GM12878 (cell line): Measurements from ENCODE around the gene SNAPC2. TPM values are rescaled to one million over a fixed set of nuclear protein-coding genes. Genes with fewer than 3 reads are reported as not detected.

Experiments used
- ATAC-seq: fragments of 200-7000 bp; cut with Tn5 transposase; 3 replicates; pipeline ENCODE4 v1.9.1; 2020; ENCODE audit warnings: mild to moderate bottlenecking, moderate library complexity
- BruUV-seq: library from RNA; stranded (reverse); fragments of 400-500 nt; replicated peaks from 2 replicates; lab custom pipeline; 2021; lab: Mats Ljungman, UMichigan
- CTCF ChIA-PET: fragments of 300-600 bp; sonication (Branson Sonifier 250); formaldehyde crosslinking; extraction: SDS; loops from one replicate; lab custom pipeline; 2021; ENCODE audit warnings: inconsistent platforms; lab: Yijun Ruan, JAX
- POLR2A ChIA-PET: fragments of 350-600 bp; formaldehyde crosslinking; extraction: SDS; loops from one replicate; lab custom pipeline; 2021; ENCODE audit warnings: inconsistent platforms; lab: Charles Lee
- RAD21 ChIA-PET: fragments of 300-600 bp; sonication (Branson Sonifier 250); formaldehyde crosslinking; loops from one replicate; lab custom pipeline; 2023; ENCODE audit warnings: antibody characterized with exemption; ENCODE audit not compliant: unreplicated experiment; lab: Charles Lee
- SMC1A ChIA-PET: fragments of 300-600 bp; sonication (Branson Sonifier 250); formaldehyde crosslinking; loops from one replicate; lab custom pipeline; 2023; ENCODE audit not compliant: unreplicated experiment, uncharacterized antibody; lab: Charles Lee
- DNase-seq: peaks from one replicate; pipeline ENCODE4 v3.0.0-alpha.2; 2011; ENCODE audit warnings: low read depth, low spot score
- FAIRE-seq: peaks from 3 replicates; lab custom pipeline; 2011; peaks lifted over from hg19 to GRCh38; lab: Jason Lieb, UNC
- H2AFZ ChIP-seq: 2 replicates; pipeline ENCODE4 v1.6.0; 2011; ENCODE audit warnings: low read depth, low read length, control low read depth; ENCODE audit not compliant: control insufficient read depth
- H3K27ac ChIP-seq: 2 replicates; pipeline ENCODE4 v1.5.1; 2011; ENCODE audit warnings: control low read depth; ENCODE audit not compliant: control insufficient read depth, insufficient read depth
- H3K27me3 ChIP-seq, 2 experiments: replicated peaks in 1 of 2; 2 replicates each; pipeline versions ENCODE4 v1.6.0 to v1.6.1; 2011; ENCODE audit warnings: low read length in 1 of 2; ENCODE audit not compliant: control insufficient read depth in 2 of 2, insufficient read depth in 2 of 2
- H3K36me3 ChIP-seq, 2 experiments: 2 replicates each; pipeline ENCODE4 v1.5.1; 2011; ENCODE audit warnings: low read length in 1 of 2; ENCODE audit not compliant: control insufficient read depth in 2 of 2, insufficient read depth in 2 of 2
- H3K4me1 ChIP-seq: 2 replicates; pipeline ENCODE4 v1.6.1; 2011; ENCODE audit warnings: mild to moderate bottlenecking, low read length, moderate library complexity, mixed read lengths; ENCODE audit not compliant: control insufficient read depth, insufficient read depth
- H3K4me2 ChIP-seq: 2 replicates; pipeline ENCODE4 v1.6.0; 2011; ENCODE audit warnings: control low read depth; ENCODE audit not compliant: control insufficient read depth, insufficient read depth
- H3K4me3 ChIP-seq: fragments of 200-600 bp; sonication (generic); 2 replicates; pipeline ENCODE4 v1.5.1; 2016
- H3K79me2 ChIP-seq: 2 replicates; pipeline ENCODE4 v1.6.0; 2011; ENCODE audit warnings: low read length; ENCODE audit not compliant: control insufficient read depth, insufficient read depth
- H3K9ac ChIP-seq: 2 replicates; pipeline ENCODE4 v1.8.0; 2011; ENCODE audit warnings: low read length, control low read depth, mixed read lengths; ENCODE audit not compliant: control insufficient read depth, insufficient read depth
- H3K9me3 ChIP-seq: replicated peaks from 3 replicates; pipeline ENCODE4 v1.5.1; 2011; ENCODE audit warnings: mild to moderate bottlenecking, low read length; ENCODE audit not compliant: control insufficient read depth, insufficient read depth
- H4K20me1 ChIP-seq: 2 replicates; pipeline ENCODE4 v1.6.0; 2011; ENCODE audit not compliant: control insufficient read depth, insufficient read depth
- ATF7 ChIP-seq: fragments of 450-650 bp; IDR thresholded peaks from 2 replicates; pipeline ENCODE4 v1.6.1; 2016; ENCODE audit warnings: low read depth, mild to moderate bottlenecking
- EED ChIP-seq: sonication (generic); IDR thresholded peaks from 2 replicates; pipeline ENCODE4 v1.6.1; 2016; ENCODE audit warnings: antibody characterized with exemption, low read depth
- GATAD2B ChIP-seq: fragments of 450-650 bp; conservative IDR thresholded peaks from 2 replicates; pipeline ENCODE4 v1.6.1; 2017; ENCODE audit warnings: low read depth, mild to moderate bottlenecking, moderate library complexity
- HDAC6 ChIP-seq: fragments of 200-600 bp; sonication (generic); IDR thresholded peaks from one replicate; pipeline ENCODE4 v1.8.0; 2017; ENCODE audit warnings: antibody characterized with exemption; ENCODE audit not compliant: unreplicated experiment
- MEF2B ChIP-seq: fragments of 450-650 bp; IDR thresholded peaks from 2 replicates; pipeline ENCODE4 v1.6.1; 2018; ENCODE audit warnings: mild to moderate bottlenecking, moderate library complexity; ENCODE audit not compliant: partially characterized antibody, poor library complexity, severe bottlenecking
- NR2C1 ChIP-seq: fragments of 450-650 bp; IDR thresholded peaks from 2 replicates; pipeline ENCODE4 v1.6.1; 2017; ENCODE audit warnings: antibody characterized with exemption, mild to moderate bottlenecking, moderate library complexity
- PAX5 ChIP-seq: IDR thresholded peaks from 2 replicates; pipeline ENCODE4 v1.6.1; 2011; ENCODE audit warnings: low read depth, low read length, borderline replicate concordance
- SMAD1 ChIP-seq: fragments of 450-650 bp; IDR thresholded peaks from 2 replicates; pipeline ENCODE4 v1.6.1; 2018; ENCODE audit warnings: mild to moderate bottlenecking, low read depth; ENCODE audit not compliant: partially characterized antibody
- SUPT20H ChIP-seq: IDR thresholded peaks from 2 replicates; pipeline ENCODE4 v1.6.1; 2011; ENCODE audit warnings: low read depth, mild to moderate bottlenecking, low read length, moderate library complexity, borderline replicate concordance; ENCODE audit not compliant: control insufficient read depth
- ZZZ3 ChIP-seq: IDR thresholded peaks from 2 replicates; pipeline ENCODE4 v1.6.1; 2011; ENCODE audit warnings: low read depth; ENCODE audit not compliant: control insufficient read depth, insufficient read length
- WGBS: methylation state at CpG from one replicate; pipeline ENCODE4 v1.1.6; 2016; ENCODE audit warnings: low lambda C conversion rate; ENCODE audit not compliant: insufficient replicate concordance, insufficient coverage; ENCODE audit errors: missing lambda C conversion rate; 5-methylcytosine and 5-hydroxymethylcytosine counted together
- in situ Hi-C: fragments of 300-500 bp; cut with MboI; formaldehyde crosslinking; loops from 9 replicates; pipeline ENCODE4 v1.14.3; 2018; ENCODE audit warnings: mixed read lengths
- intact Hi-C: fragments of 100-400 bp; cut with micrococcal nuclease; formaldehyde crosslinking; loops from one replicate; pipeline ENCODE4 v1.14.2; 2022; ENCODE audit not compliant: unreplicated experiment
- polyA plus RNA-seq, 11 experiments: library from polyadenylated mRNA; depleted of rRNA in 4 of 11; unstranded in 6 of 11; stranded (reverse) in 5 of 11; fragments of >200 nt; fragmentation: Nextera tagmentation in 4 of 11; fragmentation: Illumina TruSeq in 1 of 11; extraction: Ambion mirVana in 4 of 11; extraction: Trizol in 1 of 11; gene quantifications; 1 replicate in 1 of 11; 2 replicates in 10 of 11; pipeline versions ENCODE4 v1.2.1 to v1.2.3, GENCODE V29; 2011 to 2016; ENCODE audit warnings: inconsistent platforms in 2 of 11, missing spikeins in 2 of 11, low read depth in 1 of 11
- total RNA-seq, 4 experiments: library from RNA; depleted of rRNA in 3 of 4; stranded (reverse); fragments of >200 nt in 3 of 4; fragmentation: Illumina TruSeq in 1 of 4; extraction: Trizol in 1 of 4; gene quantifications; 2 replicates each; pipeline versions ENCODE4 v1.2.1 to v1.2.3, GENCODE V29; 2013 to 2021
- TF ChIP-seq, protein P1 (sequence below): fragments of 450-650 bp; IDR thresholded peaks from 2 replicates; pipeline ENCODE4 v1.6.1; 2017; ENCODE audit warnings: mild to moderate bottlenecking

Gene SNAPC2
- total and polyA plus RNA-seq, 10 of the 15 experiments (the other 5 are each of a cell fraction or from before 2014, with no cell fraction given) = 0.19 to 20.8 (median 12.6) TPM

- Histone ChIP-seq H3K36me3 (no peaks in the 10 kb centered on the region), H3K27me3 (no peaks in the 10 kb centered on the region), H2AFZ (no peak overlapping the region), H3K4me1 (no peaks in the 10 kb centered on the region), H3K27ac (no peak overlapping the region), H4K20me1 (no peaks in the 10 kb centered on the region), H3K9me3 (no peaks in the 10 kb centered on the region), H3K9ac (no peak overlapping the region), H3K4me3 (no peak overlapping the region), H3K4me2 (no peak overlapping the region), H3K79me2 (no peaks in the 10 kb centered on the region)
- BruUV-seq = no TSS peak
- in situ Hi-C loops (no loop called here), intact Hi-C loops (no loop called here)
- ChIA-PET CTCF (interaction anchor here (1.0 kb wide), 1 partner anchor 27 kb away, joined by 3 read pairs; no protein-coding TSS in a partner anchor), RAD21 (no interaction called here), POLR2A (interaction anchor here (0.9 kb wide), 1 partner anchor 10 kb away, joined by 3 read pairs; no protein-coding TSS in a partner anchor), SMC1A (no interaction called here)
- FAIRE-seq (no peak), ATAC-seq (no peak), DNase-seq (no peak)
- TF ChIP-seq SMAD1 (no peak), NR2C1 (no peak), HDAC6 (no peak), EED (no peak), PAX5 (no peak), MEF2B (no peak), ATF7 (no peak), GATAD2B (no peak), SUPT20H (no peak), ZZZ3 (no peak)
- TF ChIP-seq, protein P1, sequence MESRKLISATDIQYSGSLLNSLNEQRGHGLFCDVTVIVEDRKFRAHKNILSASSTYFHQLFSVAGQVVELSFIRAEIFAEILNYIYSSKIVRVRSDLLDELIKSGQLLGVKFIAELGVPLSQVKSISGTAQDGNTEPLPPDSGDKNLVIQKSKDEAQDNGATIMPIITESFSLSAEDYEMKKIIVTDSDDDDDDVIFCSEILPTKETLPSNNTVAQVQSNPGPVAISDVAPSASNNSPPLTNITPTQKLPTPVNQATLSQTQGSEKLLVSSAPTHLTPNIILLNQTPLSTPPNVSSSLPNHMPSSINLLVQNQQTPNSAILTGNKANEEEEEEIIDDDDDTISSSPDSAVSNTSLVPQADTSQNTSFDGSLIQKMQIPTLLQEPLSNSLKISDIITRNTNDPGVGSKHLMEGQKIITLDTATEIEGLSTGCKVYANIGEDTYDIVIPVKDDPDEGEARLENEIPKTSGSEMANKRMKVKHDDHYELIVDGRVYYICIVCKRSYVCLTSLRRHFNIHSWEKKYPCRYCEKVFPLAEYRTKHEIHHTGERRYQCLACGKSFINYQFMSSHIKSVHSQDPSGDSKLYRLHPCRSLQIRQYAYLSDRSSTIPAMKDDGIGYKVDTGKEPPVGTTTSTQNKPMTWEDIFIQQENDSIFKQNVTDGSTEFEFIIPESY = no peak
- WGBS = 53% methylated on average over 18 of the region's 18 CpGs
Observed at GRCh38 chr19:7879111-7879807, 40.9 kb upstream of the SNAPC2 start.
